ENCODE results near the gene PRR29. TPM values are rescaled to one million over a fixed set of nuclear protein-coding genes. Genes with fewer than 3 reads are reported as not detected.
A peak's percentile ranks its signal among the peaks of the same experiment; 100 is the strongest.

The PRR29 gene
- total and polyA plus RNA-seq, 2 donors (not counting 3 experiments of a cell fraction or from before 2014, with no cell fraction given): 0.39 to 1.2 TPM

GRCh38 chr17:64005734-64006167, 7.6 kb downstream of the PRR29 start:
- ChIA-PET POLR2A (interaction anchor here (1.1 to 3.1 kb wide), 4 partner anchors 11 to 124 kb away, joined by 3 to 32 read pairs (median 5); partner anchors contain the start of genes ERN1 and ICAM2), CTCF (interaction anchor here (0.7 to 6.8 kb wide), 7 partner anchors 14 to 128 kb away, joined by 3 to 140 read pairs (median 16); partner anchors contain the start of gene ICAM2)
- peaks cover 85% of the 10 kb centered on the region for H3K4me1 ChIP-seq (ENCODE audit: control insufficient read depth, extremely low read depth, insufficient read depth, low read length)
- H4K20me1 ChIP-seq (replicated peaks; ENCODE audit: control insufficient read depth, extremely low read depth, insufficient read depth, low read length): no peaks in the 10 kb centered on the region
- peak overlapping the region; percentile 91 for H3K4me2 ChIP-seq (ENCODE audit: insufficient read depth, low read length)
- peak overlapping the region; percentile 66 to 87 (median 73) for H3K4me3 ChIP-seq (replicated peaks in 1 of 3; ENCODE audit: insufficient read depth in 1 of 3, low read depth in 1 of 3, low read length in 3 of 3)
- dilution Hi-C loops (cut with MboI; ENCODE audit: extremely low pct_ligation_motif_present, low sequenced_read_pairs) (no loop called here), intact Hi-C loops (cut with micrococcal nuclease) (loop anchor here (1.0 kb wide), 3 partner anchors 11 to 20 kb away; partner anchors contain the start of gene ICAM2)
- peaks cover 26 to 29% of the 10 kb centered on the region in 2 experiments for H3K36me3 ChIP-seq (ENCODE audit: control insufficient read depth in 2 of 2, extremely low read depth in 1 of 2, insufficient read depth in 2 of 2, low read length in 2 of 2)
- peak overlapping the region; percentile 91 for H3K9ac ChIP-seq (replicated peaks; ENCODE audit: extremely low read depth, insufficient read depth, low read length)
- H3K9me1 ChIP-seq (replicated peaks; ENCODE audit: control insufficient read depth, extremely low read depth, insufficient read depth, low read length): no peaks in the 10 kb centered on the region
- H3K9me3 ChIP-seq (replicated peaks; ENCODE audit: control insufficient read depth, insufficient read depth, low read length): no peaks in the 10 kb centered on the region
- no TSS peak for BruUV-seq (replicated peaks)
- no peaks in the 10 kb centered on the region for H3K27me3 ChIP-seq (ENCODE audit: control insufficient read depth in 2 of 2, insufficient read depth in 2 of 2, low read length in 2 of 2)
- no peak overlapping the region for H2AFZ ChIP-seq (ENCODE audit: low read depth, low read length)
- no peak for FAIRE-seq
- peaks cover 51% of the 10 kb centered on the region for H3K79me2 ChIP-seq (ENCODE audit: control insufficient read depth, insufficient read depth, low read length)
- peak overlapping the region; percentile 91 for H3K27ac ChIP-seq (ENCODE audit: insufficient read depth, low read depth, low read length)
- peak; percentile 64 for DNase-seq (ENCODE audit: low read depth, low spot score)
- TF ChIP-seq MYC (IDR thresholded peaks at IDR 0.05; ENCODE audit: low read depth, low read length) (no peak), POLR2AphosphoS5 (IDR thresholded peaks at IDR 0.05; ENCODE audit: insufficient read depth, low read depth, low read length) (no peak), EZH2 (IDR thresholded peaks at IDR 0.05; ENCODE audit: borderline replicate concordance, low read depth, low read length, severe bottlenecking) (no peak), GATA2 (IDR thresholded peaks at IDR 0.05; ENCODE audit: insufficient read depth, insufficient read length, low read depth, low read length) (no peak), POLR2A (IDR thresholded peaks at IDR 0.05; ENCODE audit: low read depth, low read length) (no peak), FOS (IDR thresholded peaks at IDR 0.05; ENCODE audit: borderline replicate concordance, insufficient read depth, low read length) (no peak), JUN (IDR thresholded peaks at IDR 0.05; ENCODE audit: borderline replicate concordance, insufficient read depth, insufficient read length, low read depth) (no peak), CTCF (IDR thresholded peaks at IDR 0.05; ENCODE audit: extremely low read depth in 1 of 2, insufficient read depth in 1 of 2, low read depth in 1 of 2, low read length in 2 of 2) (no peak), MAX (IDR thresholded peaks at IDR 0.05; ENCODE audit: insufficient read depth, insufficient read length) (no peak)
